ENCODE measurements around the gene SMIM35. TPM values are rescaled to one million over a fixed set of nuclear protein-coding genes. Genes with fewer than 3 reads are reported as not detected.

SMIM35 gene
- total and polyA plus RNA-seq, 2 of the 13 experiments (the other 11 are each of a cell fraction or from before 2014, with no cell fraction given) = not detected

DNA sequence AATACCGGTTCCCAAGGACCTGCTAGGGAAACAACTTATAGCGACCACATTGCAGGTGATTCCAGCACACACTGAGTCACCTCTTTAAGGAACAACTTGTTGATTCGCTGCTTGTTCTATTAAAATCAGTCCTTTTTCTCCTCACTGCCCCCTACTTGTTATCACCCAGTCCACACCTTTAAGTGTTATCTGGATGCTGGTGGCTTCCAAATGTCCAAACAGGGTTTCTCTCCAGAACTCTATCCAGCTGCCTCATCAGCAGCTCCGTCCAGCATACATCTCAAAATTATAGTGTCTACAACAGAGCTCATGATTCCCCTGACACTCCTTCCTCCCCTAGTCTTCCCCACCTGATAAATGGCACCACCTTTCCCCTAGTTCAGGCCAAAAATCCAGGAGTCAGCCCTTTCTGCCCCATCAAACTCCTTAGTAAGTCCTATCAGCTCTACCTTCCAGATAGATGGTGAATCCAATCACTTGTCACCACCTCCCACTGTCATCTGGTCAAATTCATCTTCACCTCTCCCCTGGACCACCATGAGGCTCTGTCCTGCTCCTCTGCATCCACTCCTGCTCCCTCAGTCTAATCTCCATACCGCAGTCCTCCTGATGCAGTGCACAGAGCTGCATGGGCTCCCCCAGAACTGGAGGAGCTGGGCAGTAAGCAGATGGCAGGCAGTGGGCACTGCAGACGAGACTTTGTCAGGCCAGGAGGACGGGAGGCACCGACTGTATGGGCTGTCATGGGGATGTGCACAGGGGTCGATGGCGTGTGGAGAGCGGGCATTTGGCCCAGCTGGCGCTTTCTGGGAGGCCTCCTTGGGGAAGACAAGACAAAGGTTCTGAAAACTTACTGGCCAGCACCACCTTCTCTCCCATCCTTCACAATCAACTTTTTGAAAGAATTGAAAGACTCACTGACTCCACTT, 81.3 kb downstream of the SMIM35 start:
- no peak overlapping the region for H2AFZ ChIP-seq (ENCODE audit: low read length)
- in situ Hi-C loops (cut with HindIII; ENCODE audit: extremely low pct_ligation_motif_present, low pct_unique_long_range_greater_than_20kb) = no loop called here
- H3K36me3 ChIP-seq (replicated peaks in 1 of 2; ENCODE audit: control insufficient read depth in 1 of 2, insufficient read depth in 2 of 2, low read length in 2 of 2) = no peaks in the 10 kb centered on the region
- intact Hi-C loops (cut with micrococcal nuclease; ENCODE audit: unreplicated experiment) = no loop called here
- no TSS peak for BruUV-seq (replicated peaks)
- CTCF ChIA-PET (ENCODE audit: low intra/inter-chr PET ratio, low total read pairs) = no interaction called here
- 27% methylated on average over 12 of the region's 12 CpGs for WGBS (ENCODE audit: low lambda C conversion rate)
- FAIRE-seq (no peak), ATAC-seq (no peak), DNase-seq (ENCODE audit: low spot score) (no peak)
- no peak overlapping the region for H3K27ac ChIP-seq (ENCODE audit: extremely low read length, insufficient read depth, low read length)
- H4K20me1 ChIP-seq (ENCODE audit: insufficient read depth, low read length) = no peaks in the 10 kb centered on the region
- H3K4me2 ChIP-seq (ENCODE audit: low read depth, low read length) = no peak overlapping the region
- no peak overlapping the region for H3K9ac ChIP-seq (ENCODE audit: insufficient read depth, low read depth, low read length)
- no peaks in the 10 kb centered on the region for H3K79me2 ChIP-seq (ENCODE audit: insufficient read depth, low read length)
- POLR2A ChIA-PET = no interaction called here
- TF ChIP-seq FOSL1 (CRISPR knock-in tag; IDR thresholded peaks at IDR 0.05; ENCODE audit: borderline replicate concordance) (no peak), SP2 (CRISPR knock-in tag; IDR thresholded peaks at IDR 0.05) (no peak), FOXC1 (CRISPR knock-in tag; IDR thresholded peaks at IDR 0.05; ENCODE audit: borderline replicate concordance) (no peak), MATR3 (CRISPR knock-in tag; IDR thresholded peaks at IDR 0.05) (no peak), ZBTB3 (CRISPR knock-in tag; IDR thresholded peaks at IDR 0.05; ENCODE audit: borderline replicate concordance, low read depth) (no peak), TARDBP (CRISPR knock-in tag; IDR thresholded peaks at IDR 0.05) (no peak)
- peaks cover 4 to 15% of the 10 kb centered on the region in 2 experiments; a peak in 3 of 5 replicates for H3K27me3 ChIP-seq (ENCODE audit: control insufficient read depth in 1 of 2, insufficient read depth in 2 of 2, low read length in 2 of 2)
- no peaks in the 10 kb centered on the region for H3K9me3 ChIP-seq (ENCODE audit: low read length)
- no peak overlapping the region for H3K4me3 ChIP-seq (replicated peaks in 1 of 3; ENCODE audit: insufficient read depth in 1 of 3, low read depth in 2 of 3, low read length in 3 of 3)
- peaks cover 10% of the 10 kb centered on the region for H3K4me1 ChIP-seq (ENCODE audit: insufficient read depth, low read length)

DNA sequence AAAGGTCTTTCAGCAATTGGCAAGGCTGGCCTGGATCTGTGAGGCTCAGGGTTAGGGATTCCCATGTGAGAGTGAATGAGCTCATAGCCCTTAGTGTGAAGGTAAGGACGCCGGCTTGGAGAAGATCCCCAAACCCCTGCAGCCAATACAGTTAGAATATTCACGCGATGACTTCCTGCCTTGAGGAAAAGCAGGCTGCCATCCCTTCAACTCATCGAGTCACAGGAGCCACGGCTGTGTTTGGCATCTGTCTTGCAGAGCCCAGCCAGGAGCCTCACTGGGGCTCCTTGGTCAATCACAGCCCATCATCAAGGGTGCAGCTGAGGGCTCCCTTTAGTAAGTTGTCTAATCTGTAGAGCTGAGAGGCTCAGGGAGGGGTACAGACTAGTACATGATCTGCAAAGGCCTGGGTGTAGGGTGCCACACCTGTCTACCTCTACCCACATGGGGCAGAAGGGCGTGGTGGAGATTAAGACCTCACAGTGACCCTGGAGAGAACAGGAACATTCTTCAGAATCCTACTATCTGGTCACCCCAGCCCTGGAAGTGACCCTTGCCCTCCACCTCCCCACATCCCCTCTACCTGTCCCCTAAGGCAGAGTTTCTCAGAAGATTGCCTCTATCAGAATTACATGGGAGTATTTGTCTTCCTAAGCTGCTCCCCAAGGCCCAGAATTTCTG, 82.1 kb downstream of the SMIM35 start:
- WGBS (ENCODE audit: low lambda C conversion rate) = 13% methylated on average over 3 of the region's 7 CpGs
- intact Hi-C loops (cut with micrococcal nuclease; ENCODE audit: unreplicated experiment) = no loop called here
- peaks cover 2% of the 10 kb centered on the region for H3K4me1 ChIP-seq (ENCODE audit: insufficient read depth, low read length)
- POLR2A ChIA-PET = no interaction called here
- CTCF ChIA-PET (ENCODE audit: low intra/inter-chr PET ratio, low total read pairs) = no interaction called here
- no peaks in the 10 kb centered on the region for H4K20me1 ChIP-seq (ENCODE audit: insufficient read depth, low read length)
- TF ChIP-seq FLYWCH1 (CRISPR knock-in tag; IDR thresholded peaks at IDR 0.05) (no peak), ZNF781 (CRISPR knock-in tag; IDR thresholded peaks at IDR 0.05; ENCODE audit: borderline replicate concordance, not compliant biosample characterization) (no peak), ZNF841 (CRISPR knock-in tag; IDR thresholded peaks at IDR 0.05; ENCODE audit: borderline replicate concordance) (no peak), ZNF296 (CRISPR knock-in tag; conservative IDR thresholded peaks at IDR 0.05) (no peak), U2AF2 (IDR thresholded peaks at IDR 0.05; ENCODE audit: low read depth, low read length) (no peak), KLF12 (CRISPR knock-in tag; IDR thresholded peaks at IDR 0.05; ENCODE audit: borderline replicate concordance) (no peak)
- no TSS peak for BruUV-seq (replicated peaks)
- FAIRE-seq (no peak), DNase-seq (ENCODE audit: low spot score) (no peak), ATAC-seq (no peak)
- H3K4me3 ChIP-seq (replicated peaks in 1 of 3; ENCODE audit: insufficient read depth in 1 of 3, low read depth in 2 of 3, low read length in 3 of 3) = no peak overlapping the region
- peaks cover 4 to 14% of the 10 kb centered on the region in 2 experiments; a peak in 3 of 5 replicates for H3K27me3 ChIP-seq (ENCODE audit: control insufficient read depth in 1 of 2, insufficient read depth in 2 of 2, low read length in 2 of 2)
- H3K9ac ChIP-seq (ENCODE audit: insufficient read depth, low read depth, low read length) = no peak overlapping the region
- H3K79me2 ChIP-seq (ENCODE audit: insufficient read depth, low read length) = no peaks in the 10 kb centered on the region
- no peaks in the 10 kb centered on the region for H3K36me3 ChIP-seq (replicated peaks in 1 of 2; ENCODE audit: control insufficient read depth in 1 of 2, insufficient read depth in 2 of 2, low read length in 2 of 2)
- no peaks in the 10 kb centered on the region for H3K9me3 ChIP-seq (ENCODE audit: low read length)
- H3K27ac ChIP-seq (ENCODE audit: extremely low read length, insufficient read depth, low read length) = no peak overlapping the region
- in situ Hi-C loops (cut with HindIII; ENCODE audit: extremely low pct_ligation_motif_present, low pct_unique_long_range_greater_than_20kb) = no loop called here
- H3K4me2 ChIP-seq (ENCODE audit: low read depth, low read length) = no peak overlapping the region
- no peak overlapping the region for H2AFZ ChIP-seq (ENCODE audit: low read length)
